K562 (cell line): ENCODE results near the gene IL12RB2. TPM values are rescaled to one million over a fixed set of nuclear protein-coding genes. Genes with fewer than 3 reads are reported as not detected.

Experiments
- ATAC-seq: fragments of 200-7000 bp; cut with Tn5 transposase; 3 replicates; pipeline ENCODE4 v1.9.1; 2020; ENCODE audit warnings: moderate library complexity
- BruUV-seq: library from RNA; stranded (reverse); fragments of 400-500 nt; replicated peaks from 2 replicates; lab custom pipeline; 2021; lab: Mats Ljungman, UMichigan
- CTCF ChIA-PET: fragments of 300-600 bp; formaldehyde crosslinking; extraction: SDS; loops from one replicate; lab custom pipeline; 2021; ENCODE audit warnings: low intra/inter-chr PET ratio; lab: Yijun Ruan, JAX
- POLR2A ChIA-PET: fragments of 300-600, 350-650 bp; sonication (Branson Sonifier 250); formaldehyde crosslinking; extraction: SDS; loops from one replicate; lab custom pipeline; 2021; ENCODE audit warnings: antibody characterized with exemption, inconsistent platforms; lab: Yijun Ruan, JAX
- DNase-seq, 4 experiments: peaks; one replicate each; pipeline versions ENCODE4 v3.0.0 to v3.0.0-alpha.2; 2011 to 2018; ENCODE audit warnings: low spot score in 3 of 4, mixed read lengths in 3 of 4; ENCODE audit errors: extremely low read depth in 1 of 4
- FAIRE-seq: peaks from 2 replicates; lab custom pipeline; 2011; peaks lifted over from hg19 to GRCh38; lab: Jason Lieb, UNC
- H2AFZ ChIP-seq: 2 replicates; pipeline ENCODE4 v1.6.0; 2011; ENCODE audit warnings: low read depth, low read length, control low read depth, inconsistent platforms
- H3K27ac ChIP-seq: fragments of 200-600 bp; 3 replicates; pipeline ENCODE4 v1.8.0; 2011; ENCODE audit warnings: low read depth, mild to moderate bottlenecking, control low read depth, inconsistent platforms, low read length, moderate library complexity, mixed read lengths; ENCODE audit errors: extremely low read depth
- H3K27me3 ChIP-seq, 2 experiments: fragments of 300-600 bp in 1 of 2; 2 replicates in 1 of 2; 3 replicates in 1 of 2; pipeline versions ENCODE4 v1.6.0 to v1.8.0; 2011; ENCODE audit warnings: inconsistent platforms in 2 of 2, low read length in 2 of 2, mild to moderate bottlenecking in 1 of 2, mixed read lengths in 1 of 2, moderate library complexity in 1 of 2; ENCODE audit not compliant: control insufficient read depth in 2 of 2, insufficient read depth in 2 of 2
- H3K36me3 ChIP-seq: fragments of 300-600 bp; 3 replicates; pipeline ENCODE4 v1.8.0; 2011; ENCODE audit warnings: mild to moderate bottlenecking, low read length, inconsistent platforms; ENCODE audit not compliant: control insufficient read depth, insufficient read depth
- H3K4me1 ChIP-seq, 2 experiments: fragments of 200-600 bp in 1 of 2; replicated peaks in 1 of 2; 2 replicates in 1 of 2; 3 replicates in 1 of 2; pipeline versions ENCODE4 v1.5.1 to v1.8.0; 2011; ENCODE audit warnings: inconsistent platforms in 2 of 2, low read length in 2 of 2, mild to moderate bottlenecking in 1 of 2, mixed read lengths in 1 of 2, moderate library complexity in 1 of 2; ENCODE audit not compliant: control insufficient read depth in 2 of 2, insufficient read depth in 2 of 2
- H3K4me2 ChIP-seq: 2 replicates; pipeline ENCODE4 v1.6.1; 2011; ENCODE audit warnings: low read length, control low read depth, inconsistent platforms, mixed read lengths; ENCODE audit not compliant: insufficient read depth
- H3K4me3 ChIP-seq: fragments of 200-600 bp; sonication (generic), shearing (Covaris generic); 2 replicates; pipeline ENCODE4 v1.5.1; 2016; ENCODE audit warnings: control low read depth, inconsistent platforms
- H3K79me2 ChIP-seq: fragments of 200-600 bp; 3 replicates; pipeline ENCODE4 v1.8.0; 2011; ENCODE audit warnings: low read length, inconsistent platforms; ENCODE audit not compliant: control insufficient read depth, insufficient read depth
- H3K9ac ChIP-seq, 2 experiments: 2 replicates each; pipeline versions ENCODE4 v1.6.0 to v1.6.1; 2011; ENCODE audit warnings: low read depth in 2 of 2, low read length in 2 of 2, control low read depth in 1 of 2, inconsistent platforms in 1 of 2, mild to moderate bottlenecking in 1 of 2, mixed read lengths in 1 of 2; ENCODE audit not compliant: insufficient read depth in 1 of 2
- H3K9me1 ChIP-seq: one replicate; pipeline ENCODE4 v1.6.0; 2011; ENCODE audit warnings: inconsistent platforms, mild to moderate bottlenecking, low read length, moderate library complexity; ENCODE audit not compliant: control insufficient read depth, insufficient read depth
- H3K9me3 ChIP-seq: replicated peaks from 2 replicates; pipeline ENCODE4 v1.5.1; 2011; ENCODE audit warnings: low read depth, low read length, inconsistent platforms; ENCODE audit not compliant: control insufficient read depth, insufficient read depth
- H4K20me1 ChIP-seq: replicated peaks from 2 replicates; pipeline ENCODE4 v1.6.1; 2011; ENCODE audit warnings: low read length, inconsistent platforms, mixed read lengths; ENCODE audit not compliant: control insufficient read depth, insufficient read depth
- CGGBP1 ChIP-seq: fragments of 250-450 bp; sonication (Bioruptor Pico); IDR thresholded peaks from 2 replicates; pipeline ENCODE4 v1.9.0; 2021; ENCODE audit warnings: mild to moderate bottlenecking
- HLTF ChIP-seq: fragments of 450-650 bp; IDR thresholded peaks from 2 replicates; pipeline ENCODE4 v1.6.1; 2016
- HNRNPK ChIP-seq: fragments of 200-400 bp; formaldehyde crosslinking; IDR thresholded peaks from one replicate; pipeline ENCODE4 v1.6.1; 2018; ENCODE audit warnings: mild to moderate bottlenecking, low read depth, low read length; ENCODE audit not compliant: poor library complexity, severe bottlenecking
- ILK ChIP-seq: fragments of 450-650 bp; IDR thresholded peaks from 2 replicates; pipeline ENCODE4 v1.6.1; 2016; ENCODE audit warnings: missing genetic modification characterization, low read depth, mild to moderate bottlenecking, missing compliant biosample characterization, moderate library complexity, borderline replicate concordance
- MXI1 ChIP-seq: IDR thresholded peaks from 2 replicates; pipeline ENCODE4 v1.6.1; 2011; ENCODE audit warnings: low read depth, mild to moderate bottlenecking, improper control_type of control experiment, low read length
- NFYB ChIP-seq: IDR thresholded peaks from 2 replicates; pipeline ENCODE4 v1.6.1; 2011; ENCODE audit warnings: mild to moderate bottlenecking, moderate library complexity; ENCODE audit not compliant: insufficient read length; ENCODE audit errors: extremely low read depth
- NR4A1 ChIP-seq, 2 experiments: fragments of 250-450 bp in 1 of 2; fragments of 450-650 bp in 1 of 2; sonication (Bioruptor Pico) in 1 of 2; IDR thresholded peaks; 2 replicates each; pipeline versions ENCODE4 v1.4.0 to v1.6.1; 2016 to 2020; ENCODE audit warnings: mild to moderate bottlenecking in 2 of 2, missing compliant biosample characterization in 1 of 2, missing genetic modification characterization in 1 of 2, moderate library complexity in 1 of 2
- PHB ChIP-seq: fragments of 250-450 bp; sonication (Bioruptor Pico); IDR thresholded peaks from 2 replicates; pipeline ENCODE4 v1.5.0; 2021
- PKNOX1 ChIP-seq: fragments of 450-650 bp; IDR thresholded peaks from 2 replicates; pipeline ENCODE4 v1.6.1; 2016
- RHOXF2B ChIP-seq: fragments of 250-450 bp; sonication (Bioruptor Pico); conservative IDR thresholded peaks from 2 replicates; pipeline ENCODE4 v1.5.1; 2021
- SMAD1 ChIP-seq: fragments of 150-350 bp; IDR thresholded peaks from 2 replicates; pipeline ENCODE4 v1.6.1; 2014; ENCODE audit warnings: low read length, low read depth; ENCODE audit not compliant: partially characterized antibody
- SREBF1 ChIP-seq: fragments of 150-350 bp; IDR thresholded peaks from 2 replicates; pipeline ENCODE4 v1.6.1; 2014; ENCODE audit warnings: antibody characterized with exemption, low read depth, low read length, borderline replicate concordance
- SUPT5H ChIP-seq: fragments of 450-650 bp; IDR thresholded peaks from 2 replicates; pipeline ENCODE4 v1.6.1; 2016
- TCF15 ChIP-seq: fragments of 250-450 bp; sonication (Bioruptor Pico); IDR thresholded peaks from 2 replicates; pipeline ENCODE4 v1.8.0; 2022; ENCODE audit warnings: moderate library complexity, mild to moderate bottlenecking, inconsistent platforms
- TFAP4 ChIP-seq: sonication (generic); formaldehyde crosslinking; IDR thresholded peaks from 2 replicates; pipeline ENCODE4 v1.8.0; 2022; ENCODE audit warnings: missing genetic modification reagents, mild to moderate bottlenecking, moderate library complexity, borderline replicate concordance
- THAP12 ChIP-seq: fragments of 250-450 bp; sonication (Bioruptor Pico); IDR thresholded peaks from 2 replicates; pipeline ENCODE4 v1.9.0; 2021; ENCODE audit warnings: mild to moderate bottlenecking, inconsistent platforms
- ZNF395 ChIP-seq: fragments of 200-800 bp; sonication (Bioruptor generic); IDR thresholded peaks from 2 replicates; pipeline ENCODE4 v1.6.1; 2017; ENCODE audit warnings: missing genetic modification characterization, missing compliant biosample characterization
- ZSCAN29 ChIP-seq: fragments of 450-650 bp; IDR thresholded peaks from 2 replicates; pipeline ENCODE4 v1.6.1; 2017
- WGBS: fragments of 100-300 bp; shearing (Covaris generic); methylation state at CpG from one replicate; pipeline ENCODE4 v1.1.6; 2016; ENCODE audit warnings: low coverage, mixed read lengths; ENCODE audit not compliant: insufficient coverage; ENCODE audit errors: missing lambda C conversion rate; 5-methylcytosine and 5-hydroxymethylcytosine counted together
- in situ Hi-C: fragments of 300-500 bp; cut with MboI; formaldehyde crosslinking; loops from 4 replicates; pipeline ENCODE4 v1.15.0; 2018; ENCODE audit warnings: inconsistent platforms, mixed read lengths
- intact Hi-C: fragments of 100-400 bp; cut with micrococcal nuclease; formaldehyde crosslinking; loops from 2 replicates; pipeline ENCODE4 v1.14.2; 2022
- polyA plus RNA-seq, 8 experiments: library from polyadenylated mRNA; depleted of rRNA in 4 of 8; stranded (reverse) in 5 of 8; unstranded in 3 of 8; fragments of >200 nt; fragmentation: Nextera tagmentation in 2 of 8; fragmentation: Illumina TruSeq in 1 of 8; extraction: Ambion mirVana in 2 of 8; extraction: Trizol in 1 of 8; gene quantifications; 2 replicates each; pipeline versions ENCODE4 v1.2.1 to v1.2.3, GENCODE V29; 2011 to 2014; ENCODE audit warnings: inconsistent platforms in 1 of 8, missing spikeins in 1 of 8
- total RNA-seq, 7 experiments: library from RNA; depleted of rRNA in 6 of 7; stranded (reverse); fragments of >200 nt in 6 of 7; fragmentation: Illumina TruSeq in 2 of 7; extraction: Trizol in 2 of 7; gene quantifications; 2 replicates each; pipeline versions ENCODE4 v1.2.1 to v1.2.3, GENCODE V29; 2011 to 2021; ENCODE audit warnings: low replicate concordance in 1 of 7

Gene IL12RB2
- total and polyA plus RNA-seq, 9 of the 15 experiments (the other 6 are each of a cell fraction or from before 2014, with no cell fraction given) = 0.39 to 3.3 (median 1.9) TPM

GRCh38 chr1:67359592-67359991, 51.9 kb downstream of the IL12RB2 start:
- POLR2A ChIA-PET = no interaction called here
- no peak overlapping the region for H3K27ac ChIP-seq
- ATAC-seq (no peak), DNase-seq (no peak), FAIRE-seq (no peak)
- no peaks in the 10 kb centered on the region for H3K9me3 ChIP-seq
- H3K9ac ChIP-seq = no peak overlapping the region
- H3K4me2 ChIP-seq = no peak overlapping the region
- no peaks in the 10 kb centered on the region for H3K36me3 ChIP-seq
- H3K9me1 ChIP-seq = no peaks in the 10 kb centered on the region
- H3K79me2 ChIP-seq = no peaks in the 10 kb centered on the region
- WGBS = 55% methylated on average over 1 of the region's 1 CpG
- H3K4me1 ChIP-seq = peaks cover 9 to 13% of the 10 kb centered on the region in 2 experiments; a peak in 4 of 5 replicates
- CTCF ChIA-PET = no interaction called here
- BruUV-seq = no TSS peak
- H2AFZ ChIP-seq = no peak overlapping the region
- H4K20me1 ChIP-seq = no peaks in the 10 kb centered on the region
- intact Hi-C loops (no loop called here), in situ Hi-C loops (no loop called here)
- H3K4me3 ChIP-seq = no peak overlapping the region
- H3K27me3 ChIP-seq = no peaks in the 10 kb centered on the region
- TF ChIP-seq CGGBP1 (CRISPR knock-in tag) (no peak), NFYB (no peak), SREBF1 (no peak), SUPT5H (no peak), SMAD1 (no peak), MXI1 (no peak), ZSCAN29 (no peak), TFAP4 (CRISPR knock-in tag) (no peak), PKNOX1 (no peak), PHB (CRISPR knock-in tag) (no peak), ILK (tag) (no peak), TCF15 (no peak), HNRNPK (no peak), HLTF (no peak), RHOXF2B (CRISPR knock-in tag) (no peak), NR4A1 (CRISPR knock-in tag; IDR thresholded peaks at IDR 0.05) (no peak), NR4A1 (tag; IDR thresholded peaks at IDR 0.05) (no peak), THAP12 (no peak), ZNF395 (no peak)
